Measurements from ENCODE around the gene PLCH1. TPM values are rescaled to one million over a fixed set of nuclear protein-coding genes. Genes with fewer than 3 reads are reported as not detected.

The PLCH1 gene, protein sequence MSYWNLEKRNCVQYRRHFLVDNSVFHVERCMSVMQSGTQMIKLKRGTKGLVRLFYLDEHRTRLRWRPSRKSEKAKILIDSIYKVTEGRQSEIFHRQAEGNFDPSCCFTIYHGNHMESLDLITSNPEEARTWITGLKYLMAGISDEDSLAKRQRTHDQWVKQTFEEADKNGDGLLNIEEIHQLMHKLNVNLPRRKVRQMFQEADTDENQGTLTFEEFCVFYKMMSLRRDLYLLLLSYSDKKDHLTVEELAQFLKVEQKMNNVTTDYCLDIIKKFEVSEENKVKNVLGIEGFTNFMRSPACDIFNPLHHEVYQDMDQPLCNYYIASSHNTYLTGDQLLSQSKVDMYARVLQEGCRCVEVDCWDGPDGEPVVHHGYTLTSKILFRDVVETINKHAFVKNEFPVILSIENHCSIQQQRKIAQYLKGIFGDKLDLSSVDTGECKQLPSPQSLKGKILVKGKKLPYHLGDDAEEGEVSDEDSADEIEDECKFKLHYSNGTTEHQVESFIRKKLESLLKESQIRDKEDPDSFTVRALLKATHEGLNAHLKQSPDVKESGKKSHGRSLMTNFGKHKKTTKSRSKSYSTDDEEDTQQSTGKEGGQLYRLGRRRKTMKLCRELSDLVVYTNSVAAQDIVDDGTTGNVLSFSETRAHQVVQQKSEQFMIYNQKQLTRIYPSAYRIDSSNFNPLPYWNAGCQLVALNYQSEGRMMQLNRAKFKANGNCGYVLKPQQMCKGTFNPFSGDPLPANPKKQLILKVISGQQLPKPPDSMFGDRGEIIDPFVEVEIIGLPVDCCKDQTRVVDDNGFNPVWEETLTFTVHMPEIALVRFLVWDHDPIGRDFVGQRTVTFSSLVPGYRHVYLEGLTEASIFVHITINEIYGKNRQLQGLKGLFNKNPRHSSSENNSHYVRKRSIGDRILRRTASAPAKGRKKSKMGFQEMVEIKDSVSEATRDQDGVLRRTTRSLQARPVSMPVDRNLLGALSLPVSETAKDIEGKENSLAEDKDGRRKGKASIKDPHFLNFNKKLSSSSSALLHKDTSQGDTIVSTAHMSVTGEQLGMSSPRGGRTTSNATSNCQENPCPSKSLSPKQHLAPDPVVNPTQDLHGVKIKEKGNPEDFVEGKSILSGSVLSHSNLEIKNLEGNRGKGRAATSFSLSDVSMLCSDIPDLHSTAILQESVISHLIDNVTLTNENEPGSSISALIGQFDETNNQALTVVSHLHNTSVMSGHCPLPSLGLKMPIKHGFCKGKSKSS (N-terminal part only)
- 0.09 and 0.59 TPM in 2 replicates for total RNA-seq

GRCh38 chr3:155744626-155745324 lies at the start of gene PLCH1:
Gene PLCH1 (minus strand): TSS chr3:155745071. CDS start chr3:155704224, 40,847 bp downstream.

Other genes with a start within 250 kb of the PLCH1 start
- 2.9 and 3.3 TPM in 2 replicates for gene C3orf33, start 61.2 kb upstream of the PLCH1 start, total RNA-seq
- 63.2 and 63.5 TPM in 2 replicates for gene SLC33A1, start 109.4 kb upstream of the PLCH1 start, total RNA-seq
- 51.1 and 91.3 TPM in 2 replicates for gene GMPS, start 125.6 kb upstream of the PLCH1 start, total RNA-seq

Measured in smooth muscle cell of the umbilical artery (primary cell).